GM23248 (cell line): Measurements from ENCODE around the gene MSANTD2. TPM values are rescaled to one million over a fixed set of nuclear protein-coding genes. Genes with fewer than 3 reads are reported as not detected.

Experiments
- DNase-seq: peaks from one replicate; pipeline ENCODE4 v3.0.0-alpha.2; 2015
- H2AFZ ChIP-seq: fragments of 200-600 bp; sonication (generic); 2 replicates; pipeline ENCODE4 v1.6.1; 2016; ENCODE audit warnings: antibody characterized with exemption
- H3F3A ChIP-seq: fragments of 200-600 bp; sonication (generic); 2 replicates; pipeline ENCODE4 v1.6.1; 2016; ENCODE audit warnings: mild to moderate bottlenecking, antibody characterized with exemption, mixed run types; ENCODE audit not compliant: insufficient read depth
- H3K27ac ChIP-seq: fragments of 200-600 bp; sonication (generic); 2 replicates; pipeline ENCODE4 v1.5.1; 2016; ENCODE audit warnings: mild to moderate bottlenecking
- H3K27me3 ChIP-seq: fragments of 200-600 bp; sonication (generic); replicated peaks from 2 replicates; pipeline ENCODE4 v1.6.1; 2016; ENCODE audit warnings: mild to moderate bottlenecking; ENCODE audit not compliant: insufficient read depth
- H3K36me3 ChIP-seq: fragments of 200-600 bp; sonication (generic); 2 replicates; pipeline ENCODE4 v1.6.1; 2016; ENCODE audit warnings: low read depth, mild to moderate bottlenecking
- H3K4me1 ChIP-seq: fragments of 200-600 bp; sonication (generic); 2 replicates; pipeline ENCODE4 v1.6.1; 2016; ENCODE audit warnings: mild to moderate bottlenecking; ENCODE audit not compliant: insufficient read depth
- H3K4me2 ChIP-seq: fragments of 200-600 bp; sonication (generic); one replicate; pipeline ENCODE4 v1.6.1; 2016; ENCODE audit warnings: mild to moderate bottlenecking; ENCODE audit not compliant: unreplicated experiment
- H3K4me3 ChIP-seq: fragments of 200-600 bp; sonication (generic); 2 replicates; pipeline ENCODE4 v1.5.1; 2016; ENCODE audit warnings: mild to moderate bottlenecking
- H3K79me2 ChIP-seq: fragments of 200-600 bp; sonication (generic); 2 replicates; pipeline ENCODE4 v1.6.1; 2016; ENCODE audit warnings: mild to moderate bottlenecking; ENCODE audit not compliant: insufficient read depth
- H3K9ac ChIP-seq: fragments of 200-600 bp; sonication (generic); 2 replicates; pipeline ENCODE4 v1.6.1; 2016; ENCODE audit warnings: mild to moderate bottlenecking
- H3K9me2 ChIP-seq: fragments of 200-600 bp; sonication (generic); 2 replicates; pipeline ENCODE4 v1.6.1; 2016; ENCODE audit warnings: mixed run types, mild to moderate bottlenecking, moderate library complexity; ENCODE audit not compliant: insufficient read depth
- H3K9me3 ChIP-seq: fragments of 200-600 bp; sonication (generic); one replicate; pipeline ENCODE4 v1.6.1; 2017; ENCODE audit warnings: low read depth
- H4K20me1 ChIP-seq: fragments of 200-600 bp; sonication (generic); 2 replicates; pipeline ENCODE4 v1.6.0; 2016; ENCODE audit not compliant: insufficient read depth
- EZH2 ChIP-seq: fragments of 200-600 bp; sonication (generic); IDR thresholded peaks from 2 replicates; pipeline ENCODE4 v1.6.1; 2018; ENCODE audit warnings: antibody characterized with exemption, mild to moderate bottlenecking; ENCODE audit not compliant: insufficient read depth, poor library complexity, severe bottlenecking
- EZH2phosphoT487 ChIP-seq: fragments of 200-600 bp; sonication (generic); IDR thresholded peaks from 2 replicates; pipeline ENCODE4 v1.6.1; 2018; ENCODE audit warnings: antibody characterized with exemption, moderate library complexity, mild to moderate bottlenecking, low read depth; ENCODE audit not compliant: insufficient read depth
- WGBS, 2 experiments: methylation state at CpG; one replicate each; pipeline ENCODE4 v1.1.6; 2015 to 2017; ENCODE audit warnings: low lambda C conversion rate in 2 of 2, low coverage in 1 of 2; ENCODE audit errors: missing lambda C conversion rate in 2 of 2; 5-methylcytosine and 5-hydroxymethylcytosine counted together
- in situ Hi-C: fragments of 300-500 bp; cut with MboI; formaldehyde crosslinking; loops from 2 replicates; pipeline ENCODE4 v1.15.0; 2020
- polyA plus RNA-seq: library from polyadenylated mRNA; unstranded; fragments of >200 nt; fragmentation: Nextera tagmentation; extraction: Ambion mirVana; gene quantifications from 2 replicates; pipeline ENCODE4 v1.2.1, GENCODE V29; 2016
- total RNA-seq: library from RNA; depleted of rRNA; stranded (reverse); fragments of >200 nt; shearing (Covaris generic); gene quantifications from 2 replicates; pipeline ENCODE4 v1.2.3, GENCODE V29; 2014

MSANTD2 gene
- total and polyA plus RNA-seq, 2 experiments from 2014 or later, result 6.0 to 8.4 TPM

DNA sequence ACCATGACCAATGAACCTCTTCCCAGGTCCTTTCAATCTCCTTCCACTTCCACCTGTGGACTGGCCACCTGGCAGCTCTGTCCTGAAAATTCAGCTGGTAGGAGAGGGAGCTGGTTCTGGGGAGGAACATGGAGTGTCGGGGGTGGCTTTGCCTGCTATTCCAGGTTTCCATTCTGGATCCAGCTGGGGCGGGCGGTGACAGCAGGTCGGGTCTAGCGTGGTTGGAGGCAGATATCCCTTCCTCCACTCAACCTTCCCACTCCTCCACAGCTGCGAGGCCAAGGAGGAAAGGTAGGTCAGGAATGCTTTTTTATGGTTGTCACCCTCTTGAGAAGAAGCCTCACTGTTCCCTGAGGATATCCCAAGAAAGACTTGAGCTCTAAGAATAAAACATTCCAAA is 57.2 kb downstream of the MSANTD2 start:
- H3K27ac ChIP-seq, result no peak overlapping the region
- H3K79me2 ChIP-seq, result no peaks in the 10 kb centered on the region
- H3F3A ChIP-seq, result no peaks in the 10 kb centered on the region
- no peaks in the 10 kb centered on the region for H3K36me3 ChIP-seq
- DNase-seq, result no peak
- no peak overlapping the region for H3K9ac ChIP-seq
- H2AFZ ChIP-seq, result no peak overlapping the region
- in situ Hi-C loops, result no loop called here
- no peaks in the 10 kb centered on the region for H3K9me2 ChIP-seq
- H3K4me1 ChIP-seq, result no peaks in the 10 kb centered on the region
- WGBS, 2 experiments, result 14 to 20% methylated on average over 6 of the region's 6 CpGs
- no peaks in the 10 kb centered on the region for H4K20me1 ChIP-seq
- H3K9me3 ChIP-seq, result no peaks in the 10 kb centered on the region
- peaks cover 55% of the 10 kb centered on the region for H3K27me3 ChIP-seq
- no peak overlapping the region for H3K4me3 ChIP-seq
- TF ChIP-seq EZH2, result no peak
- TF ChIP-seq EZH2phosphoT487, result no peak
- H3K4me2 ChIP-seq, result no peak overlapping the region

DNA sequence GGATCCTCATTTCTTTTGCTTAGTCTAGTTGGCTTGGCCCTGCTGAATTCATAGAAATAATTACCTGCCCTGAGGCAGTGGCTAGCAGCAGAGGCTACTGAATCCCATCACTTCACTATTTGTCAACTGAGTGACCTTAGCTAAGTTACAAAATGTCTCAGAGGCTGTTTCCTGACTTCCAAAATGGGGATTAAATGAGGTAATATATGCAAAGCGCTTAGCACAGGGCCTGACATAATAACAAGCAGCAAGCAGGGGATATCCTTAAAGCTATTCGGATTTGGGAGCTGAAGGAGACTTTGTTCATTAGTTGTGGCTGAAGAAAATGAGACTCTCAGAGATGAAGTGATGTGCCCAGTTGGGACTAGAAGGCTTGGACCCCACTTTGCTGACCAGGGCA is 57.7 kb downstream of the MSANTD2 start:
- H3K27me3 ChIP-seq, result peaks cover 55% of the 10 kb centered on the region
- no peaks in the 10 kb centered on the region for H3K36me3 ChIP-seq
- H3K27ac ChIP-seq, result no peak overlapping the region
- no peak for DNase-seq
- H3K9me3 ChIP-seq, result no peaks in the 10 kb centered on the region
- no peak overlapping the region for H2AFZ ChIP-seq
- H3K79me2 ChIP-seq, result no peaks in the 10 kb centered on the region
- no peaks in the 10 kb centered on the region for H3K9me2 ChIP-seq
- no peaks in the 10 kb centered on the region for H3K4me1 ChIP-seq
- in situ Hi-C loops, result no loop called here
- H3K9ac ChIP-seq, result no peak overlapping the region
- H3K4me2 ChIP-seq, result no peak overlapping the region
- no peaks in the 10 kb centered on the region for H4K20me1 ChIP-seq
- WGBS, 2 experiments, result 9 to 33% methylated on average over 2 of the region's 2 CpGs
- no peaks in the 10 kb centered on the region for H3F3A ChIP-seq
- H3K4me3 ChIP-seq, result no peak overlapping the region
- TF ChIP-seq EZH2phosphoT487 (no peak), EZH2 (no peak)

DNA sequence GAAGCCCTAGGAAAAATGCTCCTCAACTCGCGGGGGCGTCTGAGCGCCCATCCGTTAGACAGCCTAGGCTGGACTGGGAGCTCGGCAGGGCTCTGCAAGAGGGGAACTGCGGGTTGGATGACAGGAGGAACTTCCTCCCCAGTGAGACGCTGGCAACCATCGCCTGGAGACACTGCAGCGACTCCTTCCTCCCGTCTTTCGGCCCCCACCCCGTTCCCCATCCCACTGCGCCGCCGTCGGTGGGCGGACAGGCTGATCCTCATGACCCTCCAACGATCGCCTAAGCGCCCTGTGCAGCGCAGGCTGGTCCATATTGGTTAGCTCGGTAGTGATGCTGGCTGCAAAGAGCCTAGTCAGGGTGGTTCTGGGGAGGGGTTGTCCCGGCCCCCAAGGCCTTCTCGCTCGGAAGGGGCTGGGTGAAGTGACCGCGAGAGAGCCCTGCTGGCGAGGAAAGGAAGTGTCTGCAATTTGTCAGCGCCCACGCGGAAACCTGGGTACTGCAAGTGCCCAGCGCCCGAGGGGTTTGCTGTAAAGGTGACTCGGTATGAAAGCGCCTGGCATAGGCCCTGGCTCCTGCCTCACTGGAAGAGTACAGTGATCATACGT is 59.8 kb downstream of the MSANTD2 start:
- peak overlapping the region; percentile 67 for H2AFZ ChIP-seq
- TF ChIP-seq EZH2 (no peak), EZH2phosphoT487 (no peak)
- peaks cover 52% of the 10 kb centered on the region for H3K27me3 ChIP-seq
- H3K36me3 ChIP-seq, result no peaks in the 10 kb centered on the region
- H4K20me1 ChIP-seq, result no peaks in the 10 kb centered on the region
- H3K79me2 ChIP-seq, result no peaks in the 10 kb centered on the region
- no peaks in the 10 kb centered on the region for H3F3A ChIP-seq
- no peaks in the 10 kb centered on the region for H3K9me3 ChIP-seq
- peak overlapping the region; percentile 87 for H3K4me2 ChIP-seq
- in situ Hi-C loops, result no loop called here
- no peaks in the 10 kb centered on the region for H3K9me2 ChIP-seq
- peak; percentile 60 for DNase-seq
- H3K9ac ChIP-seq, result peak overlapping the region; percentile 22; the same call in 1 of the 2 replicates
- 4 to 5% methylated on average over 33 to 37 of the region's 37 CpGs for WGBS, 2 experiments
- H3K4me1 ChIP-seq, result no peaks in the 10 kb centered on the region
- peak overlapping the region; percentile 67 for H3K4me3 ChIP-seq
- no peak overlapping the region for H3K27ac ChIP-seq

DNA sequence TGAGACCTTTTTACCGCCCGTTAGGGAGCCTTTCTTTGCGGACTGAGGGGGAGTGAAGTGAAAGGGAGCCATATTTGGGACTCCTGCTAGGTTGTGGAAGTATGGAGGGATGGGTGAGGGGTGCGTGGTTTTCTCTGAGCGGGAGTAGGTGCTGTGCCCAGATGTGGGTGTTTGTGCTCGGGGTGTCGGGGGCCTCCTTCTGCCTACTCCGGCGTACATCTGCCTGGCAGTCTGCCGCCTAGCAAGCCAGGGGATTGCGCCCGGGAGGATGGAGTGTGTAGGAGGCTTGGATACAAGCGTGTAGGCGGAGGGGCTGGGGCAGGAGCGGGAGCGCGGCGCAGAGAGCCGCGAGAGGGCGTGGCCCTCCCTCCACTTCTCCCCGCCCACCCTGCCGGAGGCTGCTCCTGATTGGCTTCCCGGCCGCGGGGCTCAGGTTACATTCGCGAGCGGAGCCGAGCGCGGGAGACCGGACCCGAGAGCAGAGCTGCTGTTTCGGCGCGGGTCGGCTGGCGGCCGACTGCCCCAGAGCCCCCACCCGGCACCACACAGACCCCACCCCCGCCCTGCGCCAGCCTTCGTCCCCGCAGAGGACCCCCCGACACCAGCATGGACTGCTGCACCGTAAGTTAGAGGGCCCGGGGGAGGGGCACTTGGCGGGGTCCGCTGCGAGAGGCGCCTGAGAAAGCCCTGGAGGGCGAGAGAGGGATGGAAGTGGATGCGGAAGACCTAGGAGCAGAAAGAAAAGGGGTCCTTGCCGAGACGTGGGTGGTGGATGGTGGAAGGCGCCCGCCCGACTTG is 60.5 kb downstream of the MSANTD2 start, which contains the start of gene NRGN:
TSS of gene NRGN (plus strand) at position 464 of the 798 bp plus-strand sequence. CDS start at position 607, 143 bp downstream.
- peak within 1 kb of the TSS; percentile 87 for H3K4me2 ChIP-seq

More for the DNA sequence above, 60.5 kb downstream of the MSANTD2 start, which contains the start of gene NRGN:
- no peak within 1 kb of the TSS for H3K27ac ChIP-seq
- H3K9ac ChIP-seq, result peak within 1 kb of the TSS; percentile 22; the same call in 1 of the 2 replicates
- no peaks in the 10 kb centered on the region for H3K9me2 ChIP-seq
- in situ Hi-C loops, result no loop called here
- peak within 1 kb of the TSS; percentile 67 for H3K4me3 ChIP-seq
- H3K9me3 ChIP-seq, result no peaks in the 10 kb centered on the region
- peak; percentile 95 for DNase-seq
- H2AFZ ChIP-seq, result peak within 1 kb of the TSS; percentile 67
- 3 to 5% methylated on average over 20 to 59 of the region's 59 CpGs for WGBS, 2 experiments
- peaks cover 49% of the 10 kb centered on the region for H3K27me3 ChIP-seq
- no peaks in the 10 kb centered on the region for H3K4me1 ChIP-seq
- H3K36me3 ChIP-seq, result no peaks in the 10 kb centered on the region
- H4K20me1 ChIP-seq, result no peaks in the 10 kb centered on the region
- H3F3A ChIP-seq, result no peaks in the 10 kb centered on the region
- no peak for TF ChIP-seq EZH2phosphoT487
- TF ChIP-seq EZH2, result no peak
- H3K79me2 ChIP-seq, result no peaks in the 10 kb centered on the region
